Upper lobe of left lung (tissue), 6 donors: ENCODE measurements around the gene C19orf25. TPM values are rescaled to one million over a fixed set of nuclear protein-coding genes. Genes with fewer than 3 reads are reported as not detected.

Experiments
- ATAC-seq, 2 donors: fragments of 200-7000 bp; cut with Tn5 transposase; one replicate each; pipeline ENCODE4 v1.9.1; 2022; ENCODE audit warnings: mild to moderate bottlenecking in 2 of 2, moderate library complexity in 2 of 2; ENCODE audit not compliant: low FRiP score in 2 of 2
- DNase-seq, 2 donors: peaks; one replicate each; pipeline ENCODE4 v3.0.0-alpha.2; 2019 to 2020
- H3K27ac ChIP-seq, 4 donors: fragments of 200-600 bp; sonication (generic); one replicate each; pipeline ENCODE4 v1.5.1; 2016 to 2019
- H3K27me3 ChIP-seq, 4 donors: fragments of 200-600 bp; sonication (generic); one replicate each; pipeline ENCODE4 v1.5.1; 2017 to 2019
- H3K36me3 ChIP-seq, 4 donors: fragments of 200-600 bp; sonication (generic); one replicate each; pipeline ENCODE4 v1.5.1; 2016 to 2019
- H3K4me1 ChIP-seq, 4 donors: fragments of 200-600 bp; sonication (generic); one replicate each; pipeline ENCODE4 v1.5.1; 2018 to 2019
- H3K4me3 ChIP-seq, 4 donors: fragments of 200-600 bp; sonication (generic); one replicate each; pipeline ENCODE4 v1.5.1; 2017 to 2019; ENCODE audit warnings: mild to moderate bottlenecking in 2 of 4, moderate library complexity in 1 of 4
- H3K9me3 ChIP-seq, 4 donors: fragments of 200-600 bp; sonication (generic); one replicate each; pipeline ENCODE4 v1.5.1; 2018 to 2019
- CTCF ChIP-seq, 6 experiments: fragments of 450-650 bp in 4 of 6; fragments of 200-600 bp in 2 of 6; sonication (generic) in 2 of 6; IDR thresholded peaks; one replicate each; pipeline ENCODE4 v1.5.1; 2016 to 2019; ENCODE audit warnings: antibody characterized with exemption in 6 of 6
- EP300 ChIP-seq, 4 donors: sonication (generic); formaldehyde crosslinking; IDR thresholded peaks; one replicate each; pipeline ENCODE4 v1.5.1; 2017; ENCODE audit warnings: antibody characterized with exemption in 4 of 4, control low read depth in 2 of 4
- POLR2A ChIP-seq, 4 donors: fragments of 450-650 bp; IDR thresholded peaks; one replicate each; pipeline ENCODE4 v1.5.1; 2016 to 2017; ENCODE audit warnings: antibody characterized with exemption in 4 of 4, mild to moderate bottlenecking in 2 of 4
- POLR2AphosphoS5 ChIP-seq, 2 donors: sonication (generic); formaldehyde crosslinking; IDR thresholded peaks; one replicate each; pipeline ENCODE4 v1.5.1; 2017; ENCODE audit warnings: antibody characterized with exemption in 2 of 2
- WGBS, 2 donors: methylation state at CpG; one replicate each; pipeline ENCODE4 v1.1.5; 2017 to 2018; 5-methylcytosine and 5-hydroxymethylcytosine counted together
- total RNA-seq, 6 donors: library from RNA; depleted of rRNA in 4 of 6; stranded (reverse); fragments of >200 nt in 4 of 6; gene quantifications; one replicate each; pipeline versions ENCODE4 v1.1.0 to v1.2.1, GENCODE V29; 2016 to 2021
- donor health status: DM: no; HTN: no; CAD: no; lungs with moderate emphysema.
- donor health status: DM: no; HTN: yes; CAD: no; lungs with severe emphysema.

Gene C19orf25
- total RNA-seq, 6 donors from 2014 or later, result 27.2 to 82.8 (median 37.5) TPM

GRCh38 chr19:1491849-1492170 is 12.8 kb upstream of the C19orf25 start:
- Histone ChIP-seq H3K4me3 (peak overlapping the region in 2 of 4 donors; percentile 66 to 69), H3K9me3 (no peaks in the 10 kb centered on the region), H3K36me3 (no peaks in the 10 kb centered on the region), H3K27ac (no peak overlapping the region), H3K27me3 (no peaks in the 10 kb centered on the region), H3K4me1 (peaks cover 14 to 29% (median 19%) of the 10 kb centered on the region in 4 donors)
- peak in 1 of 4 donors; percentile 12 for TF ChIP-seq POLR2A (IDR thresholded peaks at IDR 0.05)
- TF ChIP-seq POLR2AphosphoS5 (IDR thresholded peaks at IDR 0.05), result no peak
- DNase-seq (no peak), ATAC-seq (no peak)
- WGBS, 2 donors, result 56 to 67% methylated on average over 12 of the region's 12 CpGs

- Histone ChIP-seq H3K27ac (peak within 1 kb of the TSS; percentile 52 to 83 (median 68)), H3K4me1 (peaks cover 14 to 23% (median 19%) of the 10 kb centered on the region in 4 donors), H3K27me3 (no peaks in the 10 kb centered on the region), H3K4me3 (peak within 1 kb of the TSS; percentile 38 to 69 (median 62)), H3K9me3 (no peaks in the 10 kb centered on the region), H3K36me3 (no peaks in the 10 kb centered on the region)
- ATAC-seq, result no peak
- WGBS, 2 donors, result 4 to 14% methylated on average over 13 to 46 of the region's 73 CpGs
- DNase-seq, result peak in 1 of 2 donors; percentile 89
- TF ChIP-seq POLR2AphosphoS5 (IDR thresholded peaks at IDR 0.05) (no peak), POLR2A (IDR thresholded peaks at IDR 0.05) (peak in 1 of 4 donors; percentile 54), CTCF (IDR thresholded peaks at IDR 0.05) (peak in 1 of 6 experiments; percentile 27)
Observed at GRCh38 chr19:1491114-1491848, 12.3 kb upstream of the C19orf25 start, which contains the start of gene REEP6. Gene REEP6, plus strand, starts transcription at chr19:1491181. Its CDS starts 89 bp downstream, at chr19:1491270.

- ATAC-seq (peak; percentile 96 to 98), DNase-seq (peak; percentile 98)
- Histone ChIP-seq H3K27ac (peak within 1 kb of the TSS; percentile 52 to 83 (median 68)), H3K27me3 (no peaks in the 10 kb centered on the region), H3K36me3 (no peaks in the 10 kb centered on the region), H3K4me3 (peak within 1 kb of the TSS; percentile 38 to 69 (median 62)), H3K4me1 (peaks cover 14 to 21% (median 19%) of the 10 kb centered on the region in 4 donors), H3K9me3 (no peaks in the 10 kb centered on the region)
- WGBS, 2 donors, result 0 to 2% methylated on average over 34 to 50 of the region's 74 CpGs
- peak in 2 of 6 experiments; percentile 6 to 24 for TF ChIP-seq CTCF (IDR thresholded peaks at IDR 0.05)
- no peak for TF ChIP-seq EP300 (IDR thresholded peaks at IDR 0.05)
- peak; percentile 33 to 49 for TF ChIP-seq POLR2AphosphoS5 (IDR thresholded peaks at IDR 0.05)
- peak in 1 of 4 donors; percentile 23 for TF ChIP-seq POLR2A (IDR thresholded peaks at IDR 0.05)
Observed at GRCh38 chr19:1490311-1491113, 11.5 kb upstream of the C19orf25 start, which contains the start of gene PCSK4. Gene PCSK4, minus strand, starts transcription at chr19:1490350. Its CDS starts 4 bp downstream, at chr19:1490346.

GRCh38 chr19:1489463-1490310 is 10.7 kb upstream of the C19orf25 start:
- Histone ChIP-seq H3K27ac (peak overlapping the region; percentile 52 to 83 (median 68)), H3K4me1 (peaks cover 14 to 21% (median 19%) of the 10 kb centered on the region in 4 donors), H3K4me3 (peak overlapping the region; percentile 38 to 69 (median 62)), H3K9me3 (no peaks in the 10 kb centered on the region), H3K27me3 (no peaks in the 10 kb centered on the region), H3K36me3 (no peaks in the 10 kb centered on the region)
- ATAC-seq (no peak), DNase-seq (peak in 1 of 2 donors; percentile 74)
- no peak for TF ChIP-seq EP300 (IDR thresholded peaks at IDR 0.05)
- no peak for TF ChIP-seq POLR2AphosphoS5 (IDR thresholded peaks at IDR 0.05)
- TF ChIP-seq CTCF (IDR thresholded peaks at IDR 0.05), result no peak
- no peak for TF ChIP-seq POLR2A (IDR thresholded peaks at IDR 0.05)
- WGBS, 2 donors, result 20 to 36% methylated on average over 10 to 37 of the region's 37 CpGs
